ENCODE results near the gene CYFIP1. TPM values are rescaled to one million over a fixed set of nuclear protein-coding genes. Genes with fewer than 3 reads are reported as not detected.

Gene CYFIP1
- total and polyA plus RNA-seq, 9 of the 15 experiments (the other 6 are each of a cell fraction or from before 2014, with no cell fraction given), result 3.8 to 59.8 (median 28.3) TPM

DNA sequence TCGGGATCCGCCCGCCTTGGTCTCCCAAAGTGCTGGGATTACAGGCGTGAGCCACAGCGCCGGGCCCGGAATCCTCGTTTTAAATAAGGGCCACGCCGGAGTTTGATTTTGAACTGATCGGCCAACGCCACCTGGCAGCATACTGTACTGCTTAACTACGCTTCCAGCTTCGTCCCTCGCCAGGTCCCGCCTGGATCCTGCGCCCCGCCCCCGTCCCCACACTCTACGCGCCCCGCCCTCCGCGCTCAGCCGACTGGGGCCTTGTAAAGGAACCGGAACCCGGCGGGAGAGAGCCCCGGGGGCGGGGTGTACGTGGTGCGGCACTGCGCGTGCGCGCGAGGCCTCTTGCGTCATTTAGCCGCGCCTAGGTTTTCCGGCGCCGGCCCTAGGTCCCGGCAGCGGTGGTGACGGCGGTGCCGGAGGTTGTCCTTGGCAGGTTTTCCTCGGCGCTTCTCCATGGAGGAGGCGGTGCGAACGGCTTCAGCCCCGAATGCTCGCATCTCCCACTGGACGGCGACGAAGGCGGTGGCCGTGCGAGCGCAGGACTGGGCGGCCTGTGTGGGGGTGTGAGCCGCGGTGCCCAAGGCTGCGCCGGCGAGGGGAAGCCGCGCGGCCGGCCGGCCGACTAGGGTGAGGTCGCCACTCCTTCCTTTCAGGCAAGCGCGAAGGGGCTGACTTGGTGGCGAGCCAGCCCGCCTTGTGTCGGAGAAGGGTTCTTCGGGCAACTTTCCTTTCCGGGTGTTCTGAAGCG, 141.7 kb downstream of the CYFIP1 start, which contains the start of gene NIPA2 (continued):
- TF ChIP-seq, protein P1, sequence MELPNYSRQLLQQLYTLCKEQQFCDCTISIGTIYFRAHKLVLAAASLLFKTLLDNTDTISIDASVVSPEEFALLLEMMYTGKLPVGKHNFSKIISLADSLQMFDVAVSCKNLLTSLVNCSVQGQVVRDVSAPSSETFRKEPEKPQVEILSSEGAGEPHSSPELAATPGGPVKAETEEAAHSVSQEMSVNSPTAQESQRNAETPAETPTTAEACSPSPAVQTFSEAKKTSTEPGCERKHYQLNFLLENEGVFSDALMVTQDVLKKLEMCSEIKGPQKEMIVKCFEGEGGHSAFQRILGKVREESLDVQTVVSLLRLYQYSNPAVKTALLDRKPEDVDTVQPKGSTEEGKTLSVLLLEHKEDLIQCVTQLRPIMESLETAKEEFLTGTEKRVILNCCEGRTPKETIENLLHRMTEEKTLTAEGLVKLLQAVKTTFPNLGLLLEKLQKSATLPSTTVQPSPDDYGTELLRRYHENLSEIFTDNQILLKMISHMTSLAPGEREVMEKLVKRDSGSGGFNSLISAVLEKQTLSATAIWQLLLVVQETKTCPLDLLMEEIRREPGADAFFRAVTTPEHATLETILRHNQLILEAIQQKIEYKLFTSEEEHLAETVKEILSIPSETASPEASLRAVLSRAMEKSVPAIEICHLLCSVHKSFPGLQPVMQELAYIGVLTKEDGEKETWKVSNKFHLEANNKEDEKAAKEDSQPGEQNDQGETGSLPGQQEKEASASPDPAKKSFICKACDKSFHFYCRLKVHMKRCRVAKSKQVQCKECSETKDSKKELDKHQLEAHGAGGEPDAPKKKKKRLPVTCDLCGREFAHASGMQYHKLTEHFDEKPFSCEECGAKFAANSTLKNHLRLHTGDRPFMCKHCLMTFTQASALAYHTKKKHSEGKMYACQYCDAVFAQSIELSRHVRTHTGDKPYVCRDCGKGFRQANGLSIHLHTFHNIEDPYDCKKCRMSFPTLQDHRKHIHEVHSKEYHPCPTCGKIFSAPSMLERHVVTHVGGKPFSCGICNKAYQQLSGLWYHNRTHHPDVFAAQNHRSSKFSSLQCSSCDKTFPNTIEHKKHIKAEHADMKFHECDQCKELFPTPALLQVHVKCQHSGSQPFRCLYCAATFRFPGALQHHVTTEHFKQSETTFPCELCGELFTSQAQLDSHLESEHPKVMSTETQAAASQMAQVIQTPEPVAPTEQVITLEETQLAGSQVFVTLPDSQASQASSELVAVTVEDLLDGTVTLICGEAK (IDR thresholded peaks at IDR 0.05), result peak; percentile 79
- TF ChIP-seq, protein P1 (CRISPR knock-in tag; IDR thresholded peaks at IDR 0.05), result no peak
- TF ChIP-seq BHLHE40 (IDR thresholded peaks at IDR 0.05; ENCODE audit: low read length) (peak; percentile 32; the same call in 1 of the 2 replicates), HOXB6 (CRISPR knock-in tag; IDR thresholded peaks at IDR 0.05; ENCODE audit: borderline replicate concordance) (no peak), KHSRP (IDR thresholded peaks at IDR 0.05) (no peak), CAMTA2 (CRISPR knock-in tag; conservative IDR thresholded peaks at IDR 0.05) (0 out of 2 replicates have a peak, but pooled peaks have one; percentile 28)
- TF ChIP-seq, protein P2, sequence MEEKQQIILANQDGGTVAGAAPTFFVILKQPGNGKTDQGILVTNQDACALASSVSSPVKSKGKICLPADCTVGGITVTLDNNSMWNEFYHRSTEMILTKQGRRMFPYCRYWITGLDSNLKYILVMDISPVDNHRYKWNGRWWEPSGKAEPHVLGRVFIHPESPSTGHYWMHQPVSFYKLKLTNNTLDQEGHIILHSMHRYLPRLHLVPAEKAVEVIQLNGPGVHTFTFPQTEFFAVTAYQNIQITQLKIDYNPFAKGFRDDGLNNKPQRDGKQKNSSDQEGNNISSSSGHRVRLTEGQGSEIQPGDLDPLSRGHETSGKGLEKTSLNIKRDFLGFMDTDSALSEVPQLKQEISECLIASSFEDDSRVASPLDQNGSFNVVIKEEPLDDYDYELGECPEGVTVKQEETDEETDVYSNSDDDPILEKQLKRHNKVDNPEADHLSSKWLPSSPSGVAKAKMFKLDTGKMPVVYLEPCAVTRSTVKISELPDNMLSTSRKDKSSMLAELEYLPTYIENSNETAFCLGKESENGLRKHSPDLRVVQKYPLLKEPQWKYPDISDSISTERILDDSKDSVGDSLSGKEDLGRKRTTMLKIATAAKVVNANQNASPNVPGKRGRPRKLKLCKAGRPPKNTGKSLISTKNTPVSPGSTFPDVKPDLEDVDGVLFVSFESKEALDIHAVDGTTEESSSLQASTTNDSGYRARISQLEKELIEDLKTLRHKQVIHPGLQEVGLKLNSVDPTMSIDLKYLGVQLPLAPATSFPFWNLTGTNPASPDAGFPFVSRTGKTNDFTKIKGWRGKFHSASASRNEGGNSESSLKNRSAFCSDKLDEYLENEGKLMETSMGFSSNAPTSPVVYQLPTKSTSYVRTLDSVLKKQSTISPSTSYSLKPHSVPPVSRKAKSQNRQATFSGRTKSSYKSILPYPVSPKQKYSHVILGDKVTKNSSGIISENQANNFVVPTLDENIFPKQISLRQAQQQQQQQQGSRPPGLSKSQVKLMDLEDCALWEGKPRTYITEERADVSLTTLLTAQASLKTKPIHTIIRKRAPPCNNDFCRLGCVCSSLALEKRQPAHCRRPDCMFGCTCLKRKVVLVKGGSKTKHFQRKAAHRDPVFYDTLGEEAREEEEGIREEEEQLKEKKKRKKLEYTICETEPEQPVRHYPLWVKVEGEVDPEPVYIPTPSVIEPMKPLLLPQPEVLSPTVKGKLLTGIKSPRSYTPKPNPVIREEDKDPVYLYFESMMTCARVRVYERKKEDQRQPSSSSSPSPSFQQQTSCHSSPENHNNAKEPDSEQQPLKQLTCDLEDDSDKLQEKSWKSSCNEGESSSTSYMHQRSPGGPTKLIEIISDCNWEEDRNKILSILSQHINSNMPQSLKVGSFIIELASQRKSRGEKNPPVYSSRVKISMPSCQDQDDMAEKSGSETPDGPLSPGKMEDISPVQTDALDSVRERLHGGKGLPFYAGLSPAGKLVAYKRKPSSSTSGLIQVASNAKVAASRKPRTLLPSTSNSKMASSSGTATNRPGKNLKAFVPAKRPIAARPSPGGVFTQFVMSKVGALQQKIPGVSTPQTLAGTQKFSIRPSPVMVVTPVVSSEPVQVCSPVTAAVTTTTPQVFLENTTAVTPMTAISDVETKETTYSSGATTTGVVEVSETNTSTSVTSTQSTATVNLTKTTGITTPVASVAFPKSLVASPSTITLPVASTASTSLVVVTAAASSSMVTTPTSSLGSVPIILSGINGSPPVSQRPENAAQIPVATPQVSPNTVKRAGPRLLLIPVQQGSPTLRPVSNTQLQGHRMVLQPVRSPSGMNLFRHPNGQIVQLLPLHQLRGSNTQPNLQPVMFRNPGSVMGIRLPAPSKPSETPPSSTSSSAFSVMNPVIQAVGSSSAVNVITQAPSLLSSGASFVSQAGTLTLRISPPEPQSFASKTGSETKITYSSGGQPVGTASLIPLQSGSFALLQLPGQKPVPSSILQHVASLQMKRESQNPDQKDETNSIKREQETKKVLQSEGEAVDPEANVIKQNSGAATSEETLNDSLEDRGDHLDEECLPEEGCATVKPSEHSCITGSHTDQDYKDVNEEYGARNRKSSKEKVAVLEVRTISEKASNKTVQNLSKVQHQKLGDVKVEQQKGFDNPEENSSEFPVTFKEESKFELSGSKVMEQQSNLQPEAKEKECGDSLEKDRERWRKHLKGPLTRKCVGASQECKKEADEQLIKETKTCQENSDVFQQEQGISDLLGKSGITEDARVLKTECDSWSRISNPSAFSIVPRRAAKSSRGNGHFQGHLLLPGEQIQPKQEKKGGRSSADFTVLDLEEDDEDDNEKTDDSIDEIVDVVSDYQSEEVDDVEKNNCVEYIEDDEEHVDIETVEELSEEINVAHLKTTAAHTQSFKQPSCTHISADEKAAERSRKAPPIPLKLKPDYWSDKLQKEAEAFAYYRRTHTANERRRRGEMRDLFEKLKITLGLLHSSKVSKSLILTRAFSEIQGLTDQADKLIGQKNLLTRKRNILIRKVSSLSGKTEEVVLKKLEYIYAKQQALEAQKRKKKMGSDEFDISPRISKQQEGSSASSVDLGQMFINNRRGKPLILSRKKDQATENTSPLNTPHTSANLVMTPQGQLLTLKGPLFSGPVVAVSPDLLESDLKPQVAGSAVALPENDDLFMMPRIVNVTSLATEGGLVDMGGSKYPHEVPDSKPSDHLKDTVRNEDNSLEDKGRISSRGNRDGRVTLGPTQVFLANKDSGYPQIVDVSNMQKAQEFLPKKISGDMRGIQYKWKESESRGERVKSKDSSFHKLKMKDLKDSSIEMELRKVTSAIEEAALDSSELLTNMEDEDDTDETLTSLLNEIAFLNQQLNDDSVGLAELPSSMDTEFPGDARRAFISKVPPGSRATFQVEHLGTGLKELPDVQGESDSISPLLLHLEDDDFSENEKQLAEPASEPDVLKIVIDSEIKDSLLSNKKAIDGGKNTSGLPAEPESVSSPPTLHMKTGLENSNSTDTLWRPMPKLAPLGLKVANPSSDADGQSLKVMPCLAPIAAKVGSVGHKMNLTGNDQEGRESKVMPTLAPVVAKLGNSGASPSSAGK (IDR thresholded peaks at IDR 0.05), result peak; percentile 91

All from K562 (cell line).